HepG2 (cell line): Measurements from ENCODE around the gene HIGD1A. TPM values are rescaled to one million over a fixed set of nuclear protein-coding genes. Genes with fewer than 3 reads are reported as not detected.

ENCODE experiments used
- CBX2 ChIP-seq, 2 experiments: fragments of 200-600 bp in 1 of 2; sonication (generic); formaldehyde crosslinking in 1 of 2; IDR thresholded peaks; 2 replicates each; pipeline versions ENCODE4 v1.7.0 to v1.8.1; 2018 to 2022; ENCODE audit warnings: low read depth in 2 of 2, low read length in 1 of 2, mild to moderate bottlenecking in 1 of 2, missing genetic modification reagents in 1 of 2
- CCDC6 ChIP-seq: sonication (generic); formaldehyde crosslinking; IDR thresholded peaks from 2 replicates; pipeline ENCODE4 v1.8.1; 2022; ENCODE audit warnings: mild to moderate bottlenecking, missing genetic modification reagents, moderate library complexity
- DPF2 ChIP-seq: sonication (generic); formaldehyde crosslinking; IDR thresholded peaks from 2 replicates; pipeline ENCODE4 v1.4.0; 2020; ENCODE audit warnings: mild to moderate bottlenecking, low read depth, missing genetic modification reagents, borderline replicate concordance
- ELF1 ChIP-seq: sonication (generic); formaldehyde crosslinking; IDR thresholded peaks from 2 replicates; pipeline ENCODE4 v1.4.0; 2020; ENCODE audit warnings: missing genetic modification reagents
- FOXA1 ChIP-seq, 2 experiments: fragments of 450-650 bp in 1 of 2; sonication (generic) in 1 of 2; formaldehyde crosslinking in 1 of 2; IDR thresholded peaks; 2 replicates each; pipeline versions ENCODE4 v1.4.0 to v1.6.1; 2016 to 2020; ENCODE audit warnings: missing genetic modification reagents in 1 of 2
- POLR2AphosphoS5 ChIP-seq: IDR thresholded peaks from 2 replicates; pipeline ENCODE4 v1.6.1; 2012; ENCODE audit warnings: low read depth, low read length
- SNRNP70 ChIP-seq: fragments of 200-400 bp; formaldehyde crosslinking; IDR thresholded peaks from 2 replicates; pipeline ENCODE4 v1.6.1; 2017; ENCODE audit warnings: mild to moderate bottlenecking, low read depth, low read length, moderate library complexity
- THYN1 ChIP-seq: sonication (generic); formaldehyde crosslinking; IDR thresholded peaks from 2 replicates; pipeline ENCODE4 v1.8.1; 2023; ENCODE audit warnings: low read depth, mild to moderate bottlenecking, moderate library complexity, missing genetic modification reagents, borderline replicate concordance
- TOPORS ChIP-seq: sonication (generic); formaldehyde crosslinking; IDR thresholded peaks from 2 replicates; pipeline ENCODE4 v1.8.0; 2023; ENCODE audit warnings: mild to moderate bottlenecking, missing genetic modification reagents
- ZFX ChIP-seq: sonication (generic); formaldehyde crosslinking; IDR thresholded peaks from 2 replicates; pipeline ENCODE4 v1.4.0; 2020; ENCODE audit warnings: mild to moderate bottlenecking, low read depth, missing genetic modification reagents, moderate library complexity
- ZNF549 ChIP-seq: sonication (generic); formaldehyde crosslinking; IDR thresholded peaks from 2 replicates; pipeline ENCODE4 v1.5.0; 2020; ENCODE audit warnings: missing genetic modification reagents
- ZNF746 ChIP-seq: sonication (generic); formaldehyde crosslinking; IDR thresholded peaks from 2 replicates; pipeline ENCODE4 v1.8.0; 2022; ENCODE audit warnings: mild to moderate bottlenecking, missing genetic modification reagents
- polyA plus RNA-seq, 8 experiments: library from polyadenylated mRNA; depleted of rRNA in 3 of 8; stranded (reverse) in 7 of 8; unstranded in 1 of 8; fragments of >200 nt; fragmentation: Illumina TruSeq in 4 of 8; extraction: Trizol in 4 of 8; gene quantifications; 2 replicates each; pipeline versions ENCODE4 v1.2.1 to v1.2.3, GENCODE V29; 2011 to 2016; ENCODE audit warnings: low read depth in 4 of 8, missing spikeins in 1 of 8, mixed read lengths in 1 of 8; ENCODE audit not compliant: insufficient read depth in 1 of 8
- total RNA-seq, 5 experiments: library from RNA; depleted of rRNA; stranded (reverse); fragments of >200 nt; fragmentation: Illumina TruSeq; extraction: Trizol; gene quantifications; 2 replicates each; pipeline ENCODE4 v1.2.3, GENCODE V29; 2016; ENCODE audit warnings: low read depth in 1 of 5
- TF ChIP-seq, protein P1 (sequence below): sonication (generic); formaldehyde crosslinking; IDR thresholded peaks from 2 replicates; pipeline ENCODE4 v1.8.0; 2022; ENCODE audit warnings: missing genetic modification reagents, low read depth, mild to moderate bottlenecking, borderline replicate concordance
- TF ChIP-seq, protein P2 (sequence below): sonication (generic); formaldehyde crosslinking; IDR thresholded peaks from 2 replicates; pipeline ENCODE4 v1.4.0; 2020; ENCODE audit warnings: missing genetic modification reagents
- TF ChIP-seq, protein P3 (sequence below): sonication (generic); formaldehyde crosslinking; IDR thresholded peaks from 2 replicates; pipeline ENCODE4 v1.4.0; 2020; ENCODE audit warnings: mild to moderate bottlenecking, missing genetic modification reagents
- TF ChIP-seq, protein P4 (sequence below): IDR thresholded peaks from 2 replicates; pipeline ENCODE4 v1.6.1; 2012; ENCODE audit warnings: inconsistent platforms

The HIGD1A gene
- total and polyA plus RNA-seq, 2 of the 13 experiments (the other 11 are each of a cell fraction or from before 2014, with no cell fraction given), result 222 to 253 TPM

DNA sequence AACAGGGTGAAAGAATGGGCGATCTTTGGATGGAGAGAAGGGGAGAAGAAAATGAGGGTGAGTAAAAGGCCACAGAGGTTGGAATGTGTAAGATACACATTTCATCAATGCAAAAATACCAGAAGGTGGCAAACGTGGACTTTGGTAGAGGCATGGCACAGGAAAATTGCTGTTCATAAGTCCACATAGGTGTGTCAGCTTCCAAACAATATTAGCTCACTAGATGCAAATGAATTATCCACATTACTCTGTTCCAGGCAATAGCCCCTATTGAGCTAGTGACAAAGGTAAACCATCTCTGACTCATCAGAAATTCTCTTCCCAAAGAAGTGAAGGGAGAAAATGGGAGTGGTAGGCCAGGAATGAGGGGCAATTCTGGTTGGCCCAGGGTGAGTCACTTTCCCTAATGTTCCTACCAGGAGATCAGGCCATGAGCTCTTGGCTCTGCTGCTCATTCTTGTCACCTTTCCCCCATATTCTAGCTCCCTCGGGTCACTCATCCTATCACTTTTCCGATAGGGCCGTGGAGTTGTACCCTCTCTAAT lies 24.9 kb upstream of the HIGD1A start (continued):
- TF ChIP-seq SNRNP70 (no peak), THYN1 (CRISPR knock-in tag) (no peak), ELF1 (CRISPR knock-in tag) (no peak), ZNF549 (CRISPR knock-in tag) (no peak), FOXA1 (IDR thresholded peaks at IDR 0.05) (peak; percentile 69), FOXA1 (CRISPR knock-in tag; IDR thresholded peaks at IDR 0.05) (peak; percentile 74), ZFX (CRISPR knock-in tag) (peak; percentile 23), DPF2 (CRISPR knock-in tag) (peak; percentile 69), POLR2AphosphoS5 (no peak), CBX2 (IDR thresholded peaks at IDR 0.05; ENCODE audit: low read depth, low read length) (no peak), CBX2 (CRISPR knock-in tag; IDR thresholded peaks at IDR 0.05; ENCODE audit: low read depth) (no peak), ZNF746 (CRISPR knock-in tag) (no peak), TOPORS (CRISPR knock-in tag) (no peak), CCDC6 (CRISPR knock-in tag) (no peak)
- TF ChIP-seq, protein P1, sequence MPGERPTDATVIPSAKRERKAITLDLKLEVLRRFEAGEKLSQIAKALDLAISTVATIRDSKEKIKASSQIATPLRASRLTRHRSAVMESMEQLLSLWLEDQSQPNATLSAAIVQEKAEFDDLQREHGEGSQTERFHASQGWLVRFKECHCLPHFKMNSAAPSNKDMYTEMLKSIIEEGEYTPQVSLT (CRISPR knock-in tag), result no peak
- TF ChIP-seq, protein P2, sequence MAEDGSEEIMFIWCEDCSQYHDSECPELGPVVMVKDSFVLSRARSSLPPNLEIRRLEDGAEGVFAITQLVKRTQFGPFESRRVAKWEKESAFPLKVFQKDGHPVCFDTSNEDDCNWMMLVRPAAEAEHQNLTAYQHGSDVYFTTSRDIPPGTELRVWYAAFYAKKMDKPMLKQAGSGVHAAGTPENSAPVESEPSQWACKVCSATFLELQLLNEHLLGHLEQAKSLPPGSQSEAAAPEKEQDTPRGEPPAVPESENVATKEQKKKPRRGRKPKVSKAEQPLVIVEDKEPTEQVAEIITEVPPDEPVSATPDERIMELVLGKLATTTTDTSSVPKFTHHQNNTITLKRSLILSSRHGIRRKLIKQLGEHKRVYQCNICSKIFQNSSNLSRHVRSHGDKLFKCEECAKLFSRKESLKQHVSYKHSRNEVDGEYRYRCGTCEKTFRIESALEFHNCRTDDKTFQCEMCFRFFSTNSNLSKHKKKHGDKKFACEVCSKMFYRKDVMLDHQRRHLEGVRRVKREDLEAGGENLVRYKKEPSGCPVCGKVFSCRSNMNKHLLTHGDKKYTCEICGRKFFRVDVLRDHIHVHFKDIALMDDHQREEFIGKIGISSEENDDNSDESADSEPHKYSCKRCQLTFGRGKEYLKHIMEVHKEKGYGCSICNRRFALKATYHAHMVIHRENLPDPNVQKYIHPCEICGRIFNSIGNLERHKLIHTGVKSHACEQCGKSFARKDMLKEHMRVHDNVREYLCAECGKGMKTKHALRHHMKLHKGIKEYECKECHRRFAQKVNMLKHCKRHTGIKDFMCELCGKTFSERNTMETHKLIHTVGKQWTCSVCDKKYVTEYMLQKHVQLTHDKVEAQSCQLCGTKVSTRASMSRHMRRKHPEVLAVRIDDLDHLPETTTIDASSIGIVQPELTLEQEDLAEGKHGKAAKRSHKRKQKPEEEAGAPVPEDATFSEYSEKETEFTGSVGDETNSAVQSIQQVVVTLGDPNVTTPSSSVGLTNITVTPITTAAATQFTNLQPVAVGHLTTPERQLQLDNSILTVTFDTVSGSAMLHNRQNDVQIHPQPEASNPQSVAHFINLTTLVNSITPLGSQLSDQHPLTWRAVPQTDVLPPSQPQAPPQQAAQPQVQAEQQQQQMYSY (CRISPR knock-in tag), result no peak
- TF ChIP-seq, protein P3, sequence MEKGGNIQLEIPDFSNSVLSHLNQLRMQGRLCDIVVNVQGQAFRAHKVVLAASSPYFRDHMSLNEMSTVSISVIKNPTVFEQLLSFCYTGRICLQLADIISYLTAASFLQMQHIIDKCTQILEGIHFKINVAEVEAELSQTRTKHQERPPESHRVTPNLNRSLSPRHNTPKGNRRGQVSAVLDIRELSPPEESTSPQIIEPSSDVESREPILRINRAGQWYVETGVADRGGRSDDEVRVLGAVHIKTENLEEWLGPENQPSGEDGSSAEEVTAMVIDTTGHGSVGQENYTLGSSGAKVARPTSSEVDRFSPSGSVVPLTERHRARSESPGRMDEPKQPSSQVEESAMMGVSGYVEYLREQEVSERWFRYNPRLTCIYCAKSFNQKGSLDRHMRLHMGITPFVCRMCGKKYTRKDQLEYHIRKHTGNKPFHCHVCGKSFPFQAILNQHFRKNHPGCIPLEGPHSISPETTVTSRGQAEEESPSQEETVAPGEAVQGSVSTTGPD (CRISPR knock-in tag), result peak; percentile 52; the same call in 1 of the 2 replicates
- TF ChIP-seq, protein P4, sequence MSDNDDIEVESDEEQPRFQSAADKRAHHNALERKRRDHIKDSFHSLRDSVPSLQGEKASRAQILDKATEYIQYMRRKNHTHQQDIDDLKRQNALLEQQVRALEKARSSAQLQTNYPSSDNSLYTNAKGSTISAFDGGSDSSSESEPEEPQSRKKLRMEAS, result peak; percentile 62
